PC-9 (cell line): ENCODE data around the gene TMEFF2. TPM values are rescaled to one million over a fixed set of nuclear protein-coding genes. Genes with fewer than 3 reads are reported as not detected.

Source experiments
- BruUV-seq: library from RNA; stranded (reverse); fragments of 400-500 nt; replicated peaks from 2 replicates; lab custom pipeline; 2021; lab: Mats Ljungman, UMichigan
- CTCF ChIA-PET: fragments of 300-600 bp; sonication (Branson Sonifier 250); formaldehyde crosslinking; loops from one replicate; lab custom pipeline; 2022; ENCODE audit warnings: antibody characterized with exemption; lab: Charles Lee
- POLR2A ChIA-PET: fragments of 300-600 bp; sonication (Branson Sonifier 250); formaldehyde crosslinking; loops from one replicate; lab custom pipeline; 2022; ENCODE audit warnings: antibody characterized with exemption; ENCODE audit not compliant: unreplicated experiment; lab: Charles Lee
- DNase-seq, 2 experiments: peaks; one replicate each; pipeline versions ENCODE4 v3.0.0 to v3.0.0-alpha.2; 2015 to 2022; ENCODE audit warnings: mixed read lengths in 1 of 2
- H2AFZ ChIP-seq: fragments of 200-600 bp; sonication (generic); 2 replicates; pipeline ENCODE4 v1.8.1; 2017; ENCODE audit warnings: antibody characterized with exemption
- H3F3A ChIP-seq: fragments of 200-600 bp; sonication (generic); 2 replicates; pipeline ENCODE4 v1.8.1; 2017; ENCODE audit warnings: antibody characterized with exemption, mild to moderate bottlenecking, low read depth; ENCODE audit not compliant: insufficient read depth
- H3K27ac ChIP-seq: fragments of 200-600 bp; sonication (generic); 2 replicates; pipeline ENCODE4 v1.6.1; 2016; ENCODE audit warnings: mixed run types
- H3K27me3 ChIP-seq: fragments of 200-600 bp; sonication (generic); 2 replicates; pipeline ENCODE4 v1.6.1; 2016; ENCODE audit warnings: low read depth, mixed run types; ENCODE audit not compliant: insufficient read depth
- H3K36me3 ChIP-seq: fragments of 200-600 bp; sonication (generic); 2 replicates; pipeline ENCODE4 v1.6.1; 2016; ENCODE audit warnings: low read depth, mixed run types
- H3K4me1 ChIP-seq: fragments of 200-600 bp; sonication (generic); replicated peaks from 2 replicates; pipeline ENCODE4 v1.6.1; 2016; ENCODE audit warnings: mixed run types; ENCODE audit not compliant: insufficient read depth
- H3K4me2 ChIP-seq: fragments of 200-600 bp; sonication (generic); 2 replicates; pipeline ENCODE4 v1.6.1; 2017; ENCODE audit warnings: mixed run types
- H3K4me3 ChIP-seq: fragments of 200-600 bp; sonication (generic); 2 replicates; pipeline ENCODE4 v1.6.1; 2016; ENCODE audit warnings: mixed run types
- H3K79me2 ChIP-seq: fragments of 200-600 bp; sonication (generic); 2 replicates; pipeline ENCODE4 v1.6.1; 2017; ENCODE audit warnings: low read depth, mixed run types
- H3K9me2 ChIP-seq: fragments of 200-600 bp; sonication (generic); 2 replicates; pipeline ENCODE4 v1.8.1; 2017; ENCODE audit warnings: mild to moderate bottlenecking; ENCODE audit not compliant: insufficient read depth
- H3K9me3 ChIP-seq: fragments of 200-600 bp; sonication (generic); 2 replicates; pipeline ENCODE4 v1.8.1; 2016; ENCODE audit warnings: low read depth; ENCODE audit not compliant: insufficient read depth
- H4K20me1 ChIP-seq: fragments of 200-600 bp; sonication (generic); 2 replicates; pipeline ENCODE4 v1.8.1; 2017; ENCODE audit not compliant: insufficient read depth
- CTCF ChIP-seq: fragments of 200-600 bp; sonication (generic); conservative IDR thresholded peaks from 2 replicates; pipeline ENCODE4 v1.6.1; 2017; ENCODE audit warnings: mixed run types, antibody characterized with exemption, mild to moderate bottlenecking, moderate library complexity
- EZH2 ChIP-seq: fragments of 200-600 bp; sonication (generic); IDR thresholded peaks from 2 replicates; pipeline ENCODE4 v1.8.0; 2017; ENCODE audit warnings: antibody characterized with exemption, low read depth
- intact Hi-C: fragments of 100-400 bp; cut with micrococcal nuclease; formaldehyde crosslinking; loops from one replicate; pipeline ENCODE4 v1.10.0; 2022; ENCODE audit not compliant: unreplicated experiment
- total RNA-seq: library from RNA; stranded (reverse); gene quantifications from 2 replicates; pipeline ENCODE4 v1.2.3, GENCODE V29; 2021

TMEFF2 gene
- total RNA-seq, 1 experiment from 2014 or later = not detected

- Histone ChIP-seq H4K20me1 (no peaks in the 10 kb centered on the region), H3K27me3 (no peaks in the 10 kb centered on the region), H3K36me3 (no peaks in the 10 kb centered on the region), H3K4me1 (no peaks in the 10 kb centered on the region), H3K4me2 (no peak overlapping the region), H3K79me2 (no peaks in the 10 kb centered on the region), H3K27ac (no peak overlapping the region), H3K9me2 (no peaks in the 10 kb centered on the region), H3F3A (no peaks in the 10 kb centered on the region), H3K9me3 (no peaks in the 10 kb centered on the region), H3K4me3 (no peak overlapping the region), H2AFZ (no peak overlapping the region)
- ChIA-PET POLR2A (no interaction called here), CTCF (no interaction called here)
- intact Hi-C loops = no loop called here
- no TSS peak for BruUV-seq
- no peak for TF ChIP-seq CTCF
- no peak for TF ChIP-seq EZH2
- DNase-seq = no peak
These were observed 190.4 kb downstream of the TMEFF2 start for GRCh38 chr2:192004188-192004963.

- no peaks in the 10 kb centered on the region for H3F3A ChIP-seq
- no peak overlapping the region for H3K4me2 ChIP-seq
- H3K36me3 ChIP-seq = no peaks in the 10 kb centered on the region
- H3K27ac ChIP-seq = no peak overlapping the region
- intact Hi-C loops = no loop called here
- CTCF ChIA-PET = no interaction called here
- H3K4me1 ChIP-seq = no peaks in the 10 kb centered on the region
- no peaks in the 10 kb centered on the region for H3K27me3 ChIP-seq
- H4K20me1 ChIP-seq = no peaks in the 10 kb centered on the region
- POLR2A ChIA-PET = no interaction called here
- H3K79me2 ChIP-seq = no peaks in the 10 kb centered on the region
- H3K9me2 ChIP-seq = no peaks in the 10 kb centered on the region
- H3K4me3 ChIP-seq = no peak overlapping the region
- DNase-seq = no peak
- no peaks in the 10 kb centered on the region for H3K9me3 ChIP-seq
- no peak for TF ChIP-seq CTCF
- no peak for TF ChIP-seq EZH2
- no TSS peak for BruUV-seq
- no peak overlapping the region for H2AFZ ChIP-seq
These were observed 192.3 kb downstream of the TMEFF2 start for GRCh38 chr2:192002418-192002817.

- no TSS peak for BruUV-seq
- CTCF ChIA-PET = no interaction called here
- intact Hi-C loops = no loop called here
These were observed 194.3 kb downstream of the TMEFF2 start for GRCh38 chr2:192000196-192000980.

More at GRCh38 chr2:192000196-192000980, 194.3 kb downstream of the TMEFF2 start:
- POLR2A ChIA-PET = no interaction called here
- Histone ChIP-seq H3K9me2 (no peaks in the 10 kb centered on the region), H3K27me3 (no peaks in the 10 kb centered on the region), H3K4me2 (no peak overlapping the region), H2AFZ (no peak overlapping the region), H3K79me2 (no peaks in the 10 kb centered on the region), H3K27ac (no peak overlapping the region), H3K4me3 (no peak overlapping the region), H3F3A (no peaks in the 10 kb centered on the region), H4K20me1 (no peaks in the 10 kb centered on the region), H3K4me1 (no peaks in the 10 kb centered on the region), H3K36me3 (no peaks in the 10 kb centered on the region), H3K9me3 (no peaks in the 10 kb centered on the region)
- DNase-seq = no peak
- TF ChIP-seq CTCF (no peak), EZH2 (no peak)
